Mesodermal cell (in vitro differentiated cells): Measurements from ENCODE around the gene MYO18A.
A peak's percentile ranks its signal among the peaks of the same experiment; 100 is the strongest.

Experiments used
- H3K27ac ChIP-seq: 2 replicates; pipeline ENCODE4 v1.7.0; 2013; ENCODE audit warnings: mild to moderate bottlenecking, low read depth, low read length, moderate library complexity; ENCODE audit not compliant: severe bottlenecking
- H3K36me3 ChIP-seq: 2 replicates; pipeline ENCODE4 v1.7.1; 2013; ENCODE audit warnings: mild to moderate bottlenecking, low read length, moderate library complexity; ENCODE audit not compliant: control insufficient read depth, insufficient read depth
- H3K4me1 ChIP-seq: one replicate; pipeline ENCODE4 v1.7.1; 2013; ENCODE audit warnings: mild to moderate bottlenecking, low read length; ENCODE audit not compliant: insufficient read depth, control insufficient read depth, poor library complexity, severe bottlenecking
- H3K4me3 ChIP-seq: 2 replicates; pipeline ENCODE4 v1.7.0; 2013; ENCODE audit warnings: low read length, control low read depth, mild to moderate bottlenecking; ENCODE audit not compliant: insufficient read depth, poor library complexity, severe bottlenecking; ENCODE audit errors: extremely low read depth
- H3K9me3 ChIP-seq: 2 replicates; pipeline ENCODE4 v1.7.1; 2013; ENCODE audit warnings: mild to moderate bottlenecking, low read length, moderate library complexity; ENCODE audit not compliant: control insufficient read depth
- WGBS, 2 experiments: methylation state at CpG; one replicate each; pipeline ENCODE4 v1.1.5; 2013; ENCODE audit warnings: missing lambda C conversion rate in 2 of 2; ENCODE audit not compliant: insufficient coverage in 2 of 2; 5-methylcytosine and 5-hydroxymethylcytosine counted together

Gene MYO18A

GRCh38 chr17:29110372-29110757 is 69.8 kb downstream of the MYO18A start:
- Histone ChIP-seq H3K4me3 (no peak overlapping the region), H3K27ac (no peak overlapping the region), H3K9me3 (no peaks in the 10 kb centered on the region), H3K36me3 (peaks cover 71% of the 10 kb centered on the region), H3K4me1 (no peaks in the 10 kb centered on the region)
- WGBS, 2 experiments = 95% methylated on average over 13 of the region's 16 CpGs

- no peaks in the 10 kb centered on the region for H3K4me1 ChIP-seq
- no peaks in the 10 kb centered on the region for H3K9me3 ChIP-seq
- H3K27ac ChIP-seq = no peak overlapping the region
- peaks cover 65% of the 10 kb centered on the region for H3K36me3 ChIP-seq
- 78 to 79% methylated on average over 32 of the region's 32 CpGs for WGBS, 2 experiments
- H3K4me3 ChIP-seq = no peak overlapping the region
These were observed 70.5 kb downstream of the MYO18A start for GRCh38 chr17:29109477-29110371.

- no peaks in the 10 kb centered on the region for H3K9me3 ChIP-seq
- no peaks in the 10 kb centered on the region for H3K4me1 ChIP-seq
- WGBS, 2 experiments = 94 to 98% methylated on average over 4 to 6 of the region's 10 CpGs
- H3K36me3 ChIP-seq = peaks cover 67% of the 10 kb centered on the region
- no peak overlapping the region for H3K27ac ChIP-seq
- no peak overlapping the region for H3K4me3 ChIP-seq
These were observed 71.2 kb downstream of the MYO18A start for GRCh38 chr17:29108823-29109476.

- no peaks in the 10 kb centered on the region for H3K4me1 ChIP-seq
- no peaks in the 10 kb centered on the region for H3K9me3 ChIP-seq
- no peak overlapping the region for H3K4me3 ChIP-seq
- no peak overlapping the region for H3K27ac ChIP-seq
- 84 to 94% methylated on average over 4 to 7 of the region's 11 CpGs for WGBS, 2 experiments
- peaks cover 72% of the 10 kb centered on the region for H3K36me3 ChIP-seq
These were observed 72.0 kb downstream of the MYO18A start for GRCh38 chr17:29107933-29108822.

GRCh38 chr17:29107084-29107483 is 73.1 kb downstream of the MYO18A start:
- H3K9me3 ChIP-seq = no peaks in the 10 kb centered on the region
- peaks cover 5% of the 10 kb centered on the region for H3K4me1 ChIP-seq
- WGBS, 2 experiments = 96 to 99% methylated on average over 7 to 8 of the region's 9 CpGs
- peaks cover 68% of the 10 kb centered on the region for H3K36me3 ChIP-seq
- H3K27ac ChIP-seq = no peak overlapping the region
- H3K4me3 ChIP-seq = no peak overlapping the region

- Histone ChIP-seq H3K27ac (no peak overlapping the region), H3K9me3 (no peaks in the 10 kb centered on the region), H3K4me1 (peaks cover 5% of the 10 kb centered on the region), H3K4me3 (no peak overlapping the region), H3K36me3 (peaks cover 55% of the 10 kb centered on the region)
- 90 to 91% methylated on average over 3 to 4 of the region's 4 CpGs for WGBS, 2 experiments
These were observed 76.9 kb downstream of the MYO18A start for GRCh38 chr17:29103341-29103740.

- H3K27ac ChIP-seq = peak overlapping the region; percentile 30
- H3K4me1 ChIP-seq = peaks cover 5% of the 10 kb centered on the region
- H3K36me3 ChIP-seq = peaks cover 61% of the 10 kb centered on the region
- no peak overlapping the region for H3K4me3 ChIP-seq
- 88 to 89% methylated on average over 10 of the region's 11 CpGs for WGBS, 2 experiments
- H3K9me3 ChIP-seq = no peaks in the 10 kb centered on the region
These were observed 77.4 kb downstream of the MYO18A start for GRCh38 chr17:29102741-29103181.

- peaks cover 65% of the 10 kb centered on the region for H3K36me3 ChIP-seq
- whole genome bisulfite sequencing, 2 experiments = 88 to 89% methylated on average over 3 of the region's 3 CpGs
- H3K4me3 ChIP-seq = no peak overlapping the region
- H3K9me3 ChIP-seq = no peaks in the 10 kb centered on the region
- H3K27ac ChIP-seq = peak overlapping the region; percentile 30
- peaks cover 5% of the 10 kb centered on the region for H3K4me1 ChIP-seq
These were observed 78.2 kb downstream of the MYO18A start for GRCh38 chr17:29102046-29102445.

GRCh38 chr17:29100296-29100695 is 79.9 kb downstream of the MYO18A start:
- 89 to 90% methylated on average over 2 to 7 of the region's 8 CpGs for WGBS, 2 experiments
- H3K9me3 ChIP-seq = no peaks in the 10 kb centered on the region
- H3K4me1 ChIP-seq = peaks cover 5% of the 10 kb centered on the region
- peaks cover 60% of the 10 kb centered on the region for H3K36me3 ChIP-seq
- no peak overlapping the region for H3K27ac ChIP-seq
- no peak overlapping the region for H3K4me3 ChIP-seq

GRCh38 chr17:29099527-29099926 is 80.7 kb downstream of the MYO18A start:
- H3K4me1 ChIP-seq = peaks cover 5% of the 10 kb centered on the region
- H3K9me3 ChIP-seq = no peaks in the 10 kb centered on the region
- WGBS, 2 experiments = 83% methylated on average over 5 of the region's 5 CpGs; no CpG with 5 or more reads in 1 of the 2 experiments
- H3K36me3 ChIP-seq = peaks cover 60% of the 10 kb centered on the region
- H3K27ac ChIP-seq = no peak overlapping the region
- no peak overlapping the region for H3K4me3 ChIP-seq
